HepG2 (cell line): ENCODE data around the gene NCOA7. TPM values are rescaled to one million over a fixed set of nuclear protein-coding genes. Genes with fewer than 3 reads are reported as not detected.

Source experiments
- ATF4 ChIP-seq, 2 experiments: fragments of 450-650 bp in 1 of 2; sonication (generic) in 1 of 2; formaldehyde crosslinking; IDR thresholded peaks; 2 replicates each; pipeline versions ENCODE4 v1.5.0 to v1.8.0; 2020 to 2022; ENCODE audit warnings: mild to moderate bottlenecking in 1 of 2, missing genetic modification reagents in 1 of 2
- ATRX ChIP-seq: sonication (generic); formaldehyde crosslinking; IDR thresholded peaks from 2 replicates; pipeline ENCODE4 v1.4.0; 2020; ENCODE audit warnings: missing genetic modification reagents, borderline replicate concordance
- BHLHE40 ChIP-seq: IDR thresholded peaks from 2 replicates; pipeline ENCODE4 v1.6.1; 2011; ENCODE audit warnings: low read length, improper control_type of control experiment
- E2F5 ChIP-seq: sonication (generic); formaldehyde crosslinking; conservative IDR thresholded peaks from 2 replicates; pipeline ENCODE4 v1.4.0; 2020; ENCODE audit warnings: missing genetic modification reagents
- GTF2F1 ChIP-seq: fragments of 150-350 bp; IDR thresholded peaks from 2 replicates; pipeline ENCODE4 v1.6.1; 2014; ENCODE audit warnings: low read length
- MXI1 ChIP-seq: IDR thresholded peaks from 3 replicates; pipeline ENCODE4 v1.6.1; 2012; ENCODE audit warnings: low read depth, low read length, inconsistent platforms, borderline replicate concordance
- RCOR2 ChIP-seq: IDR thresholded peaks from 2 replicates; pipeline ENCODE4 v1.6.1; 2016; ENCODE audit warnings: missing biosample characterization, missing genetic modification reagents
- SNAPC2 ChIP-seq: sonication (generic); formaldehyde crosslinking; IDR thresholded peaks from 2 replicates; pipeline ENCODE4 v1.8.1; 2022; ENCODE audit warnings: mild to moderate bottlenecking, missing genetic modification reagents
- THAP7 ChIP-seq: sonication (generic); formaldehyde crosslinking; IDR thresholded peaks from 2 replicates; pipeline ENCODE4 v1.8.1; 2023; ENCODE audit warnings: mild to moderate bottlenecking, missing genetic modification reagents
- USF2 ChIP-seq, 2 experiments: sonication (generic) in 1 of 2; formaldehyde crosslinking in 1 of 2; IDR thresholded peaks; 2 replicates each; pipeline versions ENCODE4 v1.5.1 to v1.6.1; 2011 to 2020; ENCODE audit warnings: borderline replicate concordance in 1 of 2, low read depth in 1 of 2, low read length in 1 of 2, mild to moderate bottlenecking in 1 of 2, missing genetic modification reagents in 1 of 2, moderate library complexity in 1 of 2
- ZFP90 ChIP-seq: sonication (generic); formaldehyde crosslinking; IDR thresholded peaks from 2 replicates; pipeline ENCODE4 v1.8.0; 2022; ENCODE audit warnings: missing genetic modification reagents, mild to moderate bottlenecking, inconsistent platforms, borderline replicate concordance
- ZNF20 ChIP-seq: sonication (generic); formaldehyde crosslinking; IDR thresholded peaks from 2 replicates; pipeline ENCODE4 v1.4.0; 2020; ENCODE audit warnings: mild to moderate bottlenecking, moderate library complexity, missing genetic modification reagents
- ZNF496 ChIP-seq: sonication (generic); formaldehyde crosslinking; IDR thresholded peaks from 2 replicates; pipeline ENCODE4 v1.8.1; 2023; ENCODE audit warnings: mild to moderate bottlenecking, moderate library complexity, missing genetic modification reagents; ENCODE audit not compliant: insufficient replicate concordance
- ZNF530 ChIP-seq: sonication (generic); formaldehyde crosslinking; IDR thresholded peaks from 2 replicates; pipeline ENCODE4 v1.5.0; 2020; ENCODE audit warnings: low read depth, mild to moderate bottlenecking, missing genetic modification reagents
- ZNF609 ChIP-seq: sonication (generic); formaldehyde crosslinking; IDR thresholded peaks from 2 replicates; pipeline ENCODE4 v1.4.0; 2020; ENCODE audit warnings: mild to moderate bottlenecking, missing genetic modification reagents, borderline replicate concordance
- ZNF691 ChIP-seq: sonication (generic); formaldehyde crosslinking; IDR thresholded peaks from 2 replicates; pipeline ENCODE4 v1.4.0; 2020; ENCODE audit warnings: missing genetic modification reagents, low read depth, mild to moderate bottlenecking, borderline replicate concordance
- ZNF766 ChIP-seq: sonication (generic); formaldehyde crosslinking; IDR thresholded peaks from 2 replicates; pipeline ENCODE4 v1.5.0; 2020; ENCODE audit warnings: missing genetic modification reagents, borderline replicate concordance
- ZSCAN9 ChIP-seq: IDR thresholded peaks from 2 replicates; pipeline ENCODE4 v1.6.1; 2016; ENCODE audit warnings: borderline replicate concordance
- polyA plus RNA-seq, 8 experiments: library from polyadenylated mRNA; depleted of rRNA in 3 of 8; stranded (reverse) in 7 of 8; unstranded in 1 of 8; fragments of >200 nt; fragmentation: Illumina TruSeq in 4 of 8; extraction: Trizol in 4 of 8; gene quantifications; 2 replicates each; pipeline versions ENCODE4 v1.2.1 to v1.2.3, GENCODE V29; 2011 to 2016; ENCODE audit warnings: low read depth in 4 of 8, missing spikeins in 1 of 8, mixed read lengths in 1 of 8; ENCODE audit not compliant: insufficient read depth in 1 of 8
- total RNA-seq, 5 experiments: library from RNA; depleted of rRNA; stranded (reverse); fragments of >200 nt; fragmentation: Illumina TruSeq; extraction: Trizol; gene quantifications; 2 replicates each; pipeline ENCODE4 v1.2.3, GENCODE V29; 2016; ENCODE audit warnings: low read depth in 1 of 5

NCOA7 gene
- total and polyA plus RNA-seq, 2 of the 13 experiments (the other 11 are each of a cell fraction or from before 2014, with no cell fraction given), result 13.6 to 20.8 TPM

- TF ChIP-seq USF2 (IDR thresholded peaks at IDR 0.05; ENCODE audit: low read depth, low read length), result no peak
- TF ChIP-seq USF2 (CRISPR knock-in tag; IDR thresholded peaks at IDR 0.05; ENCODE audit: borderline replicate concordance), result no peak
- no peak for TF ChIP-seq ZFP90 (CRISPR knock-in tag)
- no peak for TF ChIP-seq GTF2F1
- no peak for TF ChIP-seq ZNF609 (CRISPR knock-in tag)
- no peak for TF ChIP-seq BHLHE40
- 0 out of 4 replicates have a peak, but pooled peaks of 1 of the 2 experiments have one; percentile 0 for TF ChIP-seq ATF4 (CRISPR knock-in tag; IDR thresholded peaks at IDR 0.05)
- peak; percentile 61; the same call in 1 of the 2 replicates for TF ChIP-seq SNAPC2 (CRISPR knock-in tag)
- no peak for TF ChIP-seq ZNF496 (CRISPR knock-in tag)
- TF ChIP-seq THAP7 (CRISPR knock-in tag), result no peak
- TF ChIP-seq ZNF691, result no peak
- no peak for TF ChIP-seq ZNF530 (CRISPR knock-in tag)
- no peak for TF ChIP-seq ZNF20 (CRISPR knock-in tag)
- TF ChIP-seq ZNF766, result no peak
- no peak for TF ChIP-seq MXI1
- TF ChIP-seq RCOR2 (CRISPR knock-in tag), result no peak
- no peak for TF ChIP-seq E2F5 (CRISPR knock-in tag)
- no peak for TF ChIP-seq ATRX
- no peak for TF ChIP-seq ZSCAN9 (CRISPR knock-in tag)
Measured at GRCh38 chr6:125791151-125791819, 525 bp downstream of the NCOA7 start (continued).
